ENCODE results near the gene KLHL29. TPM values are rescaled to one million over a fixed set of nuclear protein-coding genes. Genes with fewer than 3 reads are reported as not detected.

KLHL29 gene
- total and polyA plus RNA-seq, 2 experiments from 2014 or later: 1.9 to 6.4 TPM

- Histone ChIP-seq H3K9ac (no peak overlapping the region), H3K4me2 (ENCODE audit: unreplicated experiment) (no peak overlapping the region), H4K20me1 (ENCODE audit: insufficient read depth) (no peaks in the 10 kb centered on the region), H3K27me3 (replicated peaks; ENCODE audit: insufficient read depth) (no peaks in the 10 kb centered on the region), H3K36me3 (ENCODE audit: low read depth) (no peaks in the 10 kb centered on the region), H3K79me2 (ENCODE audit: insufficient read depth) (no peaks in the 10 kb centered on the region), H3K9me3 (ENCODE audit: low read depth) (no peaks in the 10 kb centered on the region), H3K27ac (no peak overlapping the region), H3K4me1 (ENCODE audit: insufficient read depth) (no peaks in the 10 kb centered on the region; the same call in 1 of the 2 replicates), H3K9me2 (ENCODE audit: insufficient read depth) (no peaks in the 10 kb centered on the region), H3F3A (ENCODE audit: insufficient read depth) (no peaks in the 10 kb centered on the region), H3K4me3 (no peak overlapping the region), H2AFZ (no peak overlapping the region)
- TF ChIP-seq EZH2 (IDR thresholded peaks at IDR 0.05; ENCODE audit: insufficient read depth, poor library complexity, severe bottlenecking) (no peak), EZH2phosphoT487 (IDR thresholded peaks at IDR 0.05; ENCODE audit: insufficient read depth, low read depth) (no peak)
- DNase-seq: no peak
- in situ Hi-C loops (cut with MboI): no loop called here
- 94 to 95% methylated on average over 19 of the region's 19 CpGs for WGBS, 2 experiments (ENCODE audit: low coverage in 1 of 2, low lambda C conversion rate in 2 of 2, missing lambda C conversion rate in 2 of 2)
These were observed 104.7 kb downstream of the KLHL29 start for GRCh38 chr2:23489471-23490322.

- H3K9me3 ChIP-seq (ENCODE audit: low read depth): no peaks in the 10 kb centered on the region
- TF ChIP-seq EZH2 (IDR thresholded peaks at IDR 0.05; ENCODE audit: insufficient read depth, poor library complexity, severe bottlenecking) (no peak), EZH2phosphoT487 (IDR thresholded peaks at IDR 0.05; ENCODE audit: insufficient read depth, low read depth) (no peak)
- H3K4me2 ChIP-seq (ENCODE audit: unreplicated experiment): no peak overlapping the region
- in situ Hi-C loops (cut with MboI): no loop called here
- no peaks in the 10 kb centered on the region for H4K20me1 ChIP-seq (ENCODE audit: insufficient read depth)
- no peak overlapping the region for H2AFZ ChIP-seq
- H3K9me2 ChIP-seq (ENCODE audit: insufficient read depth): no peaks in the 10 kb centered on the region
- H3K4me1 ChIP-seq (ENCODE audit: insufficient read depth): no peaks in the 10 kb centered on the region; the same call in 1 of the 2 replicates
- H3K27ac ChIP-seq: no peak overlapping the region
- H3K9ac ChIP-seq: no peak overlapping the region
- no peaks in the 10 kb centered on the region for H3K36me3 ChIP-seq (ENCODE audit: low read depth)
- no peaks in the 10 kb centered on the region for H3K79me2 ChIP-seq (ENCODE audit: insufficient read depth)
- WGBS, 2 experiments (ENCODE audit: low coverage in 1 of 2, low lambda C conversion rate in 2 of 2, missing lambda C conversion rate in 2 of 2): 90 to 95% methylated on average over 12 of the region's 12 CpGs
- no peaks in the 10 kb centered on the region for H3F3A ChIP-seq (ENCODE audit: insufficient read depth)
- H3K27me3 ChIP-seq (replicated peaks; ENCODE audit: insufficient read depth): no peaks in the 10 kb centered on the region
- DNase-seq: no peak
- no peak overlapping the region for H3K4me3 ChIP-seq
These were observed 106.8 kb downstream of the KLHL29 start for GRCh38 chr2:23491591-23492336.

GRCh38 chr2:23492337-23492675 is 107.3 kb downstream of the KLHL29 start:
- no peaks in the 10 kb centered on the region for H3K9me3 ChIP-seq (ENCODE audit: low read depth)
- no peak overlapping the region for H2AFZ ChIP-seq
- no peak for DNase-seq
- H3K27ac ChIP-seq: no peak overlapping the region
- no peaks in the 10 kb centered on the region for H3K79me2 ChIP-seq (ENCODE audit: insufficient read depth)
- H3K36me3 ChIP-seq (ENCODE audit: low read depth): no peaks in the 10 kb centered on the region
- H3K27me3 ChIP-seq (replicated peaks; ENCODE audit: insufficient read depth): no peaks in the 10 kb centered on the region
- in situ Hi-C loops (cut with MboI): no loop called here
- 76 to 83% methylated on average over 4 to 5 of the region's 5 CpGs for WGBS, 2 experiments (ENCODE audit: low coverage in 1 of 2, low lambda C conversion rate in 2 of 2, missing lambda C conversion rate in 2 of 2)
- TF ChIP-seq EZH2phosphoT487 (IDR thresholded peaks at IDR 0.05; ENCODE audit: insufficient read depth, low read depth) (no peak), EZH2 (IDR thresholded peaks at IDR 0.05; ENCODE audit: insufficient read depth, poor library complexity, severe bottlenecking) (no peak)
- H3K9me2 ChIP-seq (ENCODE audit: insufficient read depth): no peaks in the 10 kb centered on the region
- H3K4me3 ChIP-seq: no peak overlapping the region
- no peak overlapping the region for H3K4me2 ChIP-seq (ENCODE audit: unreplicated experiment)
- H3K4me1 ChIP-seq (ENCODE audit: insufficient read depth): no peaks in the 10 kb centered on the region; the same call in 1 of the 2 replicates
- no peak overlapping the region for H3K9ac ChIP-seq
- H4K20me1 ChIP-seq (ENCODE audit: insufficient read depth): no peaks in the 10 kb centered on the region
- H3F3A ChIP-seq (ENCODE audit: insufficient read depth): no peaks in the 10 kb centered on the region

- no peaks in the 10 kb centered on the region for H3K9me3 ChIP-seq (ENCODE audit: low read depth)
- H3K9me2 ChIP-seq (ENCODE audit: insufficient read depth): no peaks in the 10 kb centered on the region
- H3K4me1 ChIP-seq (ENCODE audit: insufficient read depth): no peaks in the 10 kb centered on the region; the same call in 1 of the 2 replicates
- no peak overlapping the region for H2AFZ ChIP-seq
- H3K36me3 ChIP-seq (ENCODE audit: low read depth): no peaks in the 10 kb centered on the region
- H3K9ac ChIP-seq: no peak overlapping the region
- no peak overlapping the region for H3K4me2 ChIP-seq (ENCODE audit: unreplicated experiment)
- no peaks in the 10 kb centered on the region for H3K79me2 ChIP-seq (ENCODE audit: insufficient read depth)
- TF ChIP-seq EZH2phosphoT487 (IDR thresholded peaks at IDR 0.05; ENCODE audit: insufficient read depth, low read depth): no peak
- no peak for TF ChIP-seq EZH2 (IDR thresholded peaks at IDR 0.05; ENCODE audit: insufficient read depth, poor library complexity, severe bottlenecking)
- H3K4me3 ChIP-seq: no peak overlapping the region
- WGBS, 2 experiments (ENCODE audit: low coverage in 1 of 2, low lambda C conversion rate in 2 of 2, missing lambda C conversion rate in 2 of 2): 90 to 94% methylated on average over 7 of the region's 7 CpGs
- H3K27me3 ChIP-seq (replicated peaks; ENCODE audit: insufficient read depth): no peaks in the 10 kb centered on the region
- no peak overlapping the region for H3K27ac ChIP-seq
- no peak for DNase-seq
- no peaks in the 10 kb centered on the region for H4K20me1 ChIP-seq (ENCODE audit: insufficient read depth)
- H3F3A ChIP-seq (ENCODE audit: insufficient read depth): no peaks in the 10 kb centered on the region
- in situ Hi-C loops (cut with MboI): no loop called here
These were observed 107.9 kb downstream of the KLHL29 start for GRCh38 chr2:23492921-23493320.

Data from GM23248 (cell line).